ENCODE results near the gene BSDC1.

Gene BSDC1

DNA sequence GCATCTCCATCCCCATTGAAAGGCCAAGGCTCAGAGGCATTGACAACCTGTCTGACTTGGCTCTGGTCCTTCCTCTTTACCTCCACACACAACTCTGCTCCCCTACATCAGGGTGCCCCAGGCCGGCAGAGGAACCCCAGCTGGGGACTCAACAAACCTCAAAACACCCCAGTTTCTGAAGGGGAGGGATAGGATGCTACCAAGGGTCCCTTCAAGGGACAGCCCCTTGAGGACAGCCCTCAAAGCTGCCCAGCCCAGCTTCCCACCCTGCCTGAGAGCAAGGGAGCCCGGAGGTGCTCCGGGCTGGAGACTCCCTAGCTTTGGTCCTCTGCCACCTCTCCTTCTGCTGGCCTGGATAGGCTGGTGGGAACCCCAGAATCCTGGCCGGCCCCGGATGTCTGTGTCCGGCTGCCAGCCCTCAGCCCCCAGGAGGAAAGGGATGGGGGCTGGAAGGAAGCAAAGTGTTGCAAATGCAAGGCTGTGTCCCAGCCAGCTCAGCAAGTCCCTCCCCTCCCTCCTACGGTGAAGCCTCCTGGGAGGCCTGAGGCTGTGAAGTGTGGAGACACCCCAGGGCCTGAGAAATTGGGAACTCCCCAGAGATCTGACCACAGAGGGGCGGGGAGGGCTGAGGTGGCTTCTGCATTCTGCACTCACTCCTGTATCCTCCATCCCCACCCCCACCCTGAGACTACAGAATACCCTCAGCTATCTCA is 57.1 kb downstream of the BSDC1 start:
- DNase-seq (ENCODE audit: low read depth, low spot score), result no peak
- Histone ChIP-seq H3K4me1 (ENCODE audit: control insufficient read depth, insufficient read depth, low read length) (peaks cover 15% of the 10 kb centered on the region), H3K9me3 (ENCODE audit: control insufficient read depth, insufficient read depth, low read length) (no peaks in the 10 kb centered on the region), H3K27ac (ENCODE audit: low read length) (no peak overlapping the region), H3K4me3 (ENCODE audit: low read length) (no peak overlapping the region), H3K36me3 (ENCODE audit: control insufficient read depth, insufficient read depth, low read length) (peaks cover 12% of the 10 kb centered on the region; the same call in 1 of the 2 replicates), H3K27me3 (ENCODE audit: control insufficient read depth, insufficient read depth, low read length) (no peaks in the 10 kb centered on the region)
- WGBS (ENCODE audit: insufficient coverage, insufficient read length), result no CpG with 5 or more reads among the region's 8 CpGs

DNA sequence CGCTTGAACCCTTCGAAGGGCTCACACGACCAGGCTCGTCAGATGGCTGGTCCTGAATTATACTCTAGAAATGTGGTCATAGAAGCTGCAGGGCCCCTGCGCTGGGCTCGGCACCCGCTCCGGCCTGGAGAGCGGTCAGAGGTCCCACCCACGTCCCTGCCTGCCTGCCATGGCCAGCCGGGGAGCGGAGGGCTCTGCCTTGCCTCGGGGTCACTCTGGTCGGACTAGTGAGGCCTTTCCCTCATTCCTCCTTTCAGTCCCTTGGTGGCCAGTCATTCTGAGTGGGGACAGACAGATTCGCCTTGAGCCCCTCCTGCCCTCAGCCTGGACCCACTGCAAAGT is 57.7 kb downstream of the BSDC1 start:
- Histone ChIP-seq H3K27ac (ENCODE audit: low read length) (no peak overlapping the region), H3K4me1 (ENCODE audit: control insufficient read depth, insufficient read depth, low read length) (peaks cover 15% of the 10 kb centered on the region), H3K9me3 (ENCODE audit: control insufficient read depth, insufficient read depth, low read length) (no peaks in the 10 kb centered on the region), H3K4me3 (ENCODE audit: low read length) (peak overlapping the region; percentile 98; the same call in 1 of the 2 replicates), H3K27me3 (ENCODE audit: control insufficient read depth, insufficient read depth, low read length) (no peaks in the 10 kb centered on the region), H3K36me3 (ENCODE audit: control insufficient read depth, insufficient read depth, low read length) (peaks cover 12% of the 10 kb centered on the region; the same call in 1 of the 2 replicates)
- no peak for DNase-seq (ENCODE audit: low read depth, low spot score)
- no CpG with 5 or more reads among the region's 15 CpGs for WGBS (ENCODE audit: insufficient coverage, insufficient read length)

DNA sequence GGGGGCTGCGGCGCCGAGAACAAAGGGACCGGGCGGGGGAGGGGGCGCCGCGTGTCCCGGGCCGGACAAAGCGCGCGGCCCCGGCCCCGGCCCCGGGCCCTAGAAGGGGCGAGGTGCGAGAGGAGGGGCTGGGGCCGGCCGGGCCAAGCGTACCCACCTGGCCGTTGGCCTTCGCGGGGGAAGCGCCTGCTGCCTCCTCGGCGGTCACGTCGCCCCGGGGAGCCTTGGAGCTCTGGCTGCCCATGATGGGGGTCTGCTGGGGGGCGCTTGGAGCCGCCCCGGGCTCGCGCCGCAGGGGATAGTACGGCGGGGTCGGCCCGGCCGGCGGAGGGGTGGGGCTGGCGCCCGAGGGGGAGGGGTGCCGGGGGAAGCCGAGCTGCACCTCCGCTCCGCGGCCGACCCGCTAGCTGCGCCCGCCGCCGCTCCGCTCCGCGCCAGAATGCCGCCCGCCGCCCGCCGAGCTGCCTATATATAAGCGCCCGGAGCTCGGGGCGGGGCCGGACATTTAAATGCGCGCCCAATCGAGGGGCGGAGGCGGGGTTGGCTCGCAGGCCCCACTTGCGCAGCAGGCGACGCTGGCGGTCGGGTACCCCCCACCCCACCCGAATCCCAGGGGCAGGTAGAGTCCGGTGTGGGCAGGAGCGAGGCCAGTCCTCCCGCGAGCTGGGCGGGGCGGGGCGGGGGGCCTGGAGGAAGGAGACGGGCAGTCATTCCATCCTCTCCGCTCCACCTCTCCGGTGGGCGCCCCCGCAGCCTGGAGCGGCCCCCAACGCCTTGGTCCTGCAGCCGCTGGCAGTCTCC is 58.3 kb downstream of the BSDC1 start, which contains the start of gene MARCKSL1:
Gene MARCKSL1, minus strand, starts transcription at position 444 of the 801 bp plus-strand sequence. Its CDS starts 200 bp downstream, at position 244.
- DNase-seq (ENCODE audit: low read depth, low spot score), result no peak
- Histone ChIP-seq H3K27ac (ENCODE audit: low read length) (no peak within 1 kb of the TSS), H3K4me1 (ENCODE audit: control insufficient read depth, insufficient read depth, low read length) (peaks cover 11% of the 10 kb centered on the region), H3K4me3 (ENCODE audit: low read length) (peak within 1 kb of the TSS; percentile 98), H3K36me3 (ENCODE audit: control insufficient read depth, insufficient read depth, low read length) (peaks cover 12% of the 10 kb centered on the region; the same call in 1 of the 2 replicates), H3K9me3 (ENCODE audit: control insufficient read depth, insufficient read depth, low read length) (no peaks in the 10 kb centered on the region), H3K27me3 (ENCODE audit: control insufficient read depth, insufficient read depth, low read length) (no peaks in the 10 kb centered on the region)
- no CpG with 5 or more reads among the region's 95 CpGs for WGBS (ENCODE audit: insufficient coverage, insufficient read length)

DNA sequence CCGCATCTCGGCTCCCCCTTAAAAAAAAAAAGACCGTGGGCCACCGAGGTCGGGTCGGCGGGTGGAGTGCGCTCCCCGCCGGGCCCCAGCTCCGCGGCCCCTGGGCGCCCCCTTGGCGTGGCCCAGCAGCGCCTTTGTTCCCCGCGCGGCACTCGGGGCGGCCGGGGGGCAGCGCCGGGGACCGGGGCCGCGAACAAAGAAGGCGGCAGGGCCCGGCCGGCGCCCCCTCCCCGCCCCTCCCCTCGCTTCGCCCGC is 58.8 kb downstream of the BSDC1 start:
- no peak overlapping the region for H3K27ac ChIP-seq (ENCODE audit: low read length)
- no peak for DNase-seq (ENCODE audit: low read depth, low spot score)
- WGBS (ENCODE audit: insufficient coverage, insufficient read length), result no CpG with 5 or more reads among the region's 34 CpGs
- peaks cover 14% of the 10 kb centered on the region; the same call in 1 of the 2 replicates for H3K36me3 ChIP-seq (ENCODE audit: control insufficient read depth, insufficient read depth, low read length)
- peak overlapping the region; percentile 98; the same call in 1 of the 2 replicates for H3K4me3 ChIP-seq (ENCODE audit: low read length)
- H3K27me3 ChIP-seq (ENCODE audit: control insufficient read depth, insufficient read depth, low read length), result no peaks in the 10 kb centered on the region
- H3K4me1 ChIP-seq (ENCODE audit: control insufficient read depth, insufficient read depth, low read length), result peaks cover 11% of the 10 kb centered on the region
- no peaks in the 10 kb centered on the region for H3K9me3 ChIP-seq (ENCODE audit: control insufficient read depth, insufficient read depth, low read length)

DNA sequence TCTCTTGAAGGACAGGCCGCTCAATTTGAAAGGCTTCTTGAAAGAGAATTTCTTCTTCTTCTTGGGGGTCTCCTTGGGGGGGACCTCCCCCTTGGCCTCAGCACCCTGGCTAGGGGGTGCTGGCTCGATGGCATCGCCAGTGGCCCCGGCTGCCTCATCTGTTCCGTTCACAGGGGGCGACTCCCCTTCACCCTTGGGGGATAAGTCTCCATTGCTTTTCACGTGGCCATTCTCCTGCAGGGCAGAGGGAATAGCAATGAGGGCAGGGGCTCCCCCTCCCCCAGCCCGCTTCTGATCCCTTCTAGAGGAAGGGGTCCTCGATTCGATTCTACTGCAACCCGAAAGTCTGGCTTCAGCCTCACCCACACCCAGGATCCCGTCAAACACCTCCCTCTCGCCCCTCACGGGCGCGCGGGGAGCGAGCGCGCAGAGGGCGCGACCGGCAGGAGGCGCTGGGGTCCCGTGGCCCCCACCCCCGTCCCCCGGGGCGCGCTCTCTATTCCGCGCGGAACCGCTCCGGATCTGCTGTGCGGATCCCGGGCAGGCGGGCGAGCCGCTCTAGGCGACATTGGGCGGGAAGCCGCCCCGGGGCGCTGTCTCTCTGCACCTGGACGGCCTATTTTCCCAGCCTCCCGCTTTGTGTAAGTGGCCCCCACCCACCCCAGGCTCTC is 59.2 kb downstream of the BSDC1 start:
- peaks cover 11% of the 10 kb centered on the region for H3K4me1 ChIP-seq (ENCODE audit: control insufficient read depth, insufficient read depth, low read length)
- no CpG with 5 or more reads among the region's 46 CpGs for WGBS (ENCODE audit: insufficient coverage, insufficient read length)

DNA sequence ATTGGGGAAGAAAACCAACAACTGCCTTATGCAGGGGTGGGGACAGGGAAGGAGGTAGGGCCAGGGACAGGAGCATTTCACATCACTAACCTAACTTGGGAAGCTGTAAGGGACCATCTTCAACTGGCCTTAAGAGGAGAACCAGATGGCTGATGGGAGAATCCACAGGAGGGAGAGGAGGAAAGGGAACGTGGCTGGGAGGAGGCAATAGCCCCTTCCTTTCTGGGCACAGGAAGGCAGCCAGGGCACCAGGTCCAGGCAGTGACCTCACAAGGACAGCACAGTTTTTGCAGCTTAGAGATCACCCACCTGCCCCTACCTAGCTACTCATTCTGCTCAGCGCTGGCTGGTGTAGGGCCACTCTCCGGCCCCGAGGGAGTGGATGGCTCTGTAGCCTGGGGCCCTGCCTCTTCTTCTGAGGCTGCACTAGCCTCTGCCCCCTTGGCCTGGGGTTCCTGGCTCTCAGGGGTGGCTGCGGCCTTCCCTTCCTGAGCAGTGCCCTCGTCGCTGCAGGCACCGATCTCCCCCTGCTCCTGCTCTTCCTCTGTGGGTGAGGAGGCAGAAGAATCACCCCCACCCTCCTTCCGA is 59.9 kb downstream of the BSDC1 start:
- WGBS (ENCODE audit: insufficient coverage, insufficient read length), result no CpG with 5 or more reads among the region's 9 CpGs
- Histone ChIP-seq H3K27ac (ENCODE audit: low read length) (no peak overlapping the region), H3K36me3 (ENCODE audit: control insufficient read depth, insufficient read depth, low read length) (peaks cover 21% of the 10 kb centered on the region; the same call in 1 of the 2 replicates), H3K4me1 (ENCODE audit: control insufficient read depth, insufficient read depth, low read length) (peaks cover 11% of the 10 kb centered on the region), H3K9me3 (ENCODE audit: control insufficient read depth, insufficient read depth, low read length) (no peaks in the 10 kb centered on the region), H3K27me3 (ENCODE audit: control insufficient read depth, insufficient read depth, low read length) (no peaks in the 10 kb centered on the region), H3K4me3 (ENCODE audit: low read length) (peak overlapping the region; percentile 98; the same call in 1 of the 2 replicates)
- DNase-seq (ENCODE audit: low read depth, low spot score), result no peak

More for the DNA sequence above, 59.2 kb downstream of the BSDC1 start:
- Histone ChIP-seq H3K4me3 (ENCODE audit: low read length) (peak overlapping the region; percentile 98), H3K36me3 (ENCODE audit: control insufficient read depth, insufficient read depth, low read length) (peaks cover 16% of the 10 kb centered on the region; the same call in 1 of the 2 replicates), H3K27me3 (ENCODE audit: control insufficient read depth, insufficient read depth, low read length) (no peaks in the 10 kb centered on the region), H3K9me3 (ENCODE audit: control insufficient read depth, insufficient read depth, low read length) (no peaks in the 10 kb centered on the region), H3K27ac (ENCODE audit: low read length) (no peak overlapping the region)
- DNase-seq (ENCODE audit: low read depth, low spot score), result no peak

DNA sequence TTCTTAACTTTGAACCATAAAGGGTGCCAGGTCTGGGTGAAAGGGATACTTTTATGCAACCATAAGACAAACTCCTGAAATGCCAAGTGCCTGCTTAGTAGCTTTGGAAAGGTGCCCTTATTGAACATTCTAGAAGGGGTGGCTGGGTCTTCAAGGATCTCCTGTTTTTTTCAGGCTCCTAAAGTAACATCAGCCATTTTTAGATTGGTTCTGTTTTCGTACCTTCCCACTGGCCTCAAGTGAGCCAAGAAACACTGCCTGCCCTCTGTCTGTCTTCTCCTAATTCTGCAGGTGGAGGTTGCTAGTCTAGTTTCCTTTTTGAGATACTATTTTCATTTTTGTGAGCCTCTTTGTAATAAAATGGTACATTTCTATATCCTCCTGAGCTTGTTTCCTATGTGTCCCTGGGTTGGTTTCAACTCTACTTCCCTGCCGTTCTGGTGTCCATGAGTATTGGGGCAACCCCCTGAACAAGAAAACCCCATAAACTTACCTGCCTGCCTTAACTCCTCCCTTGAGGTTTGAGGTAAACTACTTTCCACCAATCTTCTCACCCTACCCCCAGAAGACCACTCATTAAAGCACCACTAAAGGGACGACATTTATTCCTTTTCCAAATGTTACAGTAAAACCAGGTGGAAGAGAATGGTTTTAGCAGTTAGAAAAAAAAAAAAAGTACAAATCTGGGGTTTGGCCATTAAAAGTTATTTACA is 60.8 kb downstream of the BSDC1 start:
- peaks cover 11% of the 10 kb centered on the region for H3K4me1 ChIP-seq (ENCODE audit: control insufficient read depth, insufficient read depth, low read length)
- DNase-seq (ENCODE audit: low read depth, low spot score), result no peak
- no peak overlapping the region for H3K27ac ChIP-seq (ENCODE audit: low read length)
- no peak overlapping the region for H3K4me3 ChIP-seq (ENCODE audit: low read length)
- H3K36me3 ChIP-seq (ENCODE audit: control insufficient read depth, insufficient read depth, low read length), result peaks cover 28% of the 10 kb centered on the region; the same call in 1 of the 2 replicates
- no CpG with 5 or more reads among the region's 3 CpGs for WGBS (ENCODE audit: insufficient coverage, insufficient read length)
- H3K9me3 ChIP-seq (ENCODE audit: control insufficient read depth, insufficient read depth, low read length), result no peaks in the 10 kb centered on the region
- no peaks in the 10 kb centered on the region for H3K27me3 ChIP-seq (ENCODE audit: control insufficient read depth, insufficient read depth, low read length)

DNA sequence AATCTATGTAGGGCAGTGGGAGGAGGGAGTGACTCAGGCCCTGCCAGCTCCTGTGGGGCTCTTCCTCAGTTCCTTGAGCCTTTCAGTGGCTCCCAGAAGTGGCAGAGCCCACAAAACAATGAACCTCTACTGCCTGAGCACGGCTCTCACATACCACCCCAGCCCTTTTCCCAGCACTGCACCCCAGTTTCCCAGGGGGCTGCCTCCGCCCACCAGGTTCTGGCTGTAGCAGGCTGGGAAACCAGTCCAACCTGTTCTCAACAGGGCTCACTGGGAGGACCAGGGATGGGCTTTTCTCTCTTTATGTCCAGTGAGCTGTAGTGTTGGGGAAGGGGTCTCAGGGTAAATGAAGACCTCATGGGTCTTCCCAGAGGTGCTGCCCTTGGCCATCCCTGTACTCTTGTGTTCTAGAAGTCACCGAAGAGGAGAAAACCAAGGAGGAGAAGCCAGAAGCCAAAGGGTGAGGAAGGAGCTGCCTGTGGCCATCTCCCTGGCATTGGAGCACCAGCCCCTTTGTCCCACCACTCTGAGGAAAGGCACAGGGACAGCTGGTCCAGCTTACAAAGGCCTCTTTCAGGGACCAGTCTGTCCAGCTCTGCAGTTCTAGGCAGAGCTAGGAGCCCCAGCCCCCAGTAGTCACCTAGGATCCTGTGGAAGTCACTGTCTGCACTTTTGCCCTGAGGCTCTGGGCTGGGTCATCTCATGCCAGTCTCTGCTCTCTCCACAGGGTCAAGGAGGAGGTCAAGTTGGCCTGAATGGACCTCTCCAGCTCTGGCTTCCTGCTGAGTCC is 61.8 kb downstream of the BSDC1 start:
- H3K9me3 ChIP-seq (ENCODE audit: control insufficient read depth, insufficient read depth, low read length), result no peaks in the 10 kb centered on the region
- H3K36me3 ChIP-seq (ENCODE audit: control insufficient read depth, insufficient read depth, low read length), result peaks cover 28% of the 10 kb centered on the region; the same call in 1 of the 2 replicates
- no peak overlapping the region for H3K4me3 ChIP-seq (ENCODE audit: low read length)
- H3K27ac ChIP-seq (ENCODE audit: low read length), result no peak overlapping the region
- WGBS (ENCODE audit: insufficient coverage, insufficient read length), result no CpG with 5 or more reads among the region's 3 CpGs
- no peaks in the 10 kb centered on the region for H3K27me3 ChIP-seq (ENCODE audit: control insufficient read depth, insufficient read depth, low read length)
- DNase-seq (ENCODE audit: low read depth, low spot score), result no peak
- H3K4me1 ChIP-seq (ENCODE audit: control insufficient read depth, insufficient read depth, low read length), result peaks cover 11% of the 10 kb centered on the region

DNA sequence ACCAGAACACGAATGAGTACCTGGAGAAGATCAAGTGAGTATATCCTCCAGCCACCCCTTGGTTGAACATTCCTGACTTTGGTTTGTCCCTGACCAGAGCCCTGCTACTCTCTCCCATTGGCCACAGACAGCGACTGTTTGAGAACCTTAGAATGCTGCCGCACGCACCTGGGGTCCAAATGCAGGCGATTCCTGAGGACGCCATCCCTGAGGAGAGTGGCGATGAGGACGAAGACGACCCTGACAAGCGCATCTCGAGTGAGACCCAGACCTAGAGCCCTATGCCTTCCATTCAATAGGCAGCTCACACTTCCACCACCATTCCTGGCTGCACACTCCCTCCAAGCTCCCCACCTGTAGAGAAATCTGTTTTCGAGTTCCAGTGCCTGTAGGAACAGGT is 62.7 kb downstream of the BSDC1 start:
- WGBS (ENCODE audit: insufficient coverage, insufficient read length), result no CpG with 5 or more reads among the region's 12 CpGs
- H3K9me3 ChIP-seq (ENCODE audit: control insufficient read depth, insufficient read depth, low read length), result no peaks in the 10 kb centered on the region
- H3K27ac ChIP-seq (ENCODE audit: low read length), result no peak overlapping the region
- peaks cover 8% of the 10 kb centered on the region for H3K4me1 ChIP-seq (ENCODE audit: control insufficient read depth, insufficient read depth, low read length)
- peaks cover 34% of the 10 kb centered on the region; the same call in 1 of the 2 replicates for H3K36me3 ChIP-seq (ENCODE audit: control insufficient read depth, insufficient read depth, low read length)
- no peak for DNase-seq (ENCODE audit: low read depth, low spot score)
- no peaks in the 10 kb centered on the region for H3K27me3 ChIP-seq (ENCODE audit: control insufficient read depth, insufficient read depth, low read length)
- no peak overlapping the region for H3K4me3 ChIP-seq (ENCODE audit: low read length)
